GM20000 (cell line): ENCODE data around the gene GTF2IRD1.

ENCODE experiments used
- DNase-seq: peaks from one replicate; pipeline ENCODE4 v3.0.0; 2012; ENCODE audit warnings: low spot score
- CTCF ChIP-seq: IDR thresholded peaks from 2 replicates; pipeline ENCODE4 v1.5.1; 2012; ENCODE audit warnings: mild to moderate bottlenecking, control low read depth; ENCODE audit errors: extremely low read depth, missing control alignments

Gene GTF2IRD1

GRCh38 chr7:74590813-74591212, 137.1 kb downstream of the GTF2IRD1 start:
- DNase-seq, result no peak
- TF ChIP-seq CTCF, result no peak

- no peak for DNase-seq
- TF ChIP-seq CTCF, result no peak
Measured at GRCh38 chr7:74598558-74598957, 144.9 kb downstream of the GTF2IRD1 start.

- peak; percentile 53 for DNase-seq
- TF ChIP-seq CTCF, result no peak
Measured at GRCh38 chr7:74599244-74599643, 145.5 kb downstream of the GTF2IRD1 start.

- TF ChIP-seq CTCF, result no peak
- DNase-seq, result no peak
Measured at GRCh38 chr7:74604326-74605020, 150.8 kb downstream of the GTF2IRD1 start.

GRCh38 chr7:74606101-74606908, 152.6 kb downstream of the GTF2IRD1 start:
- peak; percentile 72 for DNase-seq
- no peak for TF ChIP-seq CTCF

- TF ChIP-seq CTCF, result no peak
- no peak for DNase-seq
Measured at GRCh38 chr7:74606909-74607510, 153.3 kb downstream of the GTF2IRD1 start.
